Natural killer cell (primary cell): ENCODE data around the gene UBE2Z. TPM values are rescaled to one million over a fixed set of nuclear protein-coding genes. Genes with fewer than 3 reads are reported as not detected.

ENCODE experiments used
- ATAC-seq, 3 donors: fragments of 150-1000 bp in 2 of 3; fragments of 200-7000 bp in 1 of 3; cut with Tn5 transposase; 1 replicate in 1 of 3; 2 replicates in 2 of 3; pipeline ENCODE4 v1.10.0; 2021; ENCODE audit warnings: mild to moderate bottlenecking in 2 of 3, moderate library complexity in 2 of 3
- DNase-seq, 2 donors: peaks; one replicate each; pipeline versions ENCODE4 v3.0.0 to v3.0.0-alpha.2; 2013 to 2021; ENCODE audit warnings: mixed read lengths in 1 of 2
- H3K27ac ChIP-seq: one replicate; pipeline ENCODE4 v1.5.1; 2013; ENCODE audit warnings: mild to moderate bottlenecking, low read length
- H3K27me3 ChIP-seq: one replicate; pipeline ENCODE4 v1.6.1; 2013; ENCODE audit warnings: low read length; ENCODE audit not compliant: control insufficient read depth, insufficient read depth
- H3K36me3 ChIP-seq: one replicate; pipeline ENCODE4 v1.6.1; 2013; ENCODE audit warnings: low read length; ENCODE audit not compliant: control insufficient read depth, insufficient read depth
- H3K4me1 ChIP-seq: one replicate; pipeline ENCODE4 v1.6.1; 2013; ENCODE audit warnings: low read length; ENCODE audit not compliant: control insufficient read depth, insufficient read depth
- H3K4me3 ChIP-seq: one replicate; pipeline ENCODE4 v1.5.1; 2013; ENCODE audit warnings: low read length
- H3K9me3 ChIP-seq: one replicate; pipeline ENCODE4 v1.6.1; 2013; ENCODE audit warnings: low read length; ENCODE audit not compliant: control insufficient read depth, insufficient read depth
- H3K27ac Mint-ChIP-seq, 2 donors: one replicate each; pipeline ENCODE4 v1.8.0; 2022; ENCODE audit warnings: mild to moderate bottlenecking in 2 of 2, mixed read lengths in 2 of 2, moderate library complexity in 1 of 2
- H3K27me3 Mint-ChIP-seq, 2 donors: one replicate each; pipeline ENCODE4 v1.8.0; 2022; ENCODE audit warnings: low read depth in 2 of 2, mixed read lengths in 2 of 2
- H3K36me3 Mint-ChIP-seq: one replicate; pipeline ENCODE4 v1.8.0; 2022; ENCODE audit warnings: mixed read lengths
- H3K4me1 Mint-ChIP-seq, 2 donors: one replicate each; pipeline ENCODE4 v1.8.0; 2022; ENCODE audit warnings: mixed read lengths in 2 of 2
- H3K4me3 Mint-ChIP-seq: one replicate; pipeline ENCODE4 v1.8.0; 2022; ENCODE audit warnings: mild to moderate bottlenecking, moderate library complexity, mixed read lengths
- H3K9me3 Mint-ChIP-seq, 2 donors: one replicate each; pipeline ENCODE4 v1.8.0; 2022; ENCODE audit warnings: mixed read lengths in 2 of 2
- CTCF ChIP-seq: fragments of 200-600 bp; IDR thresholded peaks from one replicate; pipeline ENCODE4 v1.8.0; 2022; ENCODE audit warnings: antibody characterized with exemption
- WGBS: methylation state at CpG from one replicate; pipeline ENCODE4 v1.1.7; 2013; ENCODE audit warnings: missing lambda C conversion rate; ENCODE audit not compliant: insufficient coverage; 5-methylcytosine and 5-hydroxymethylcytosine counted together
- intact Hi-C: fragments of 100-400 bp; cut with micrococcal nuclease; formaldehyde crosslinking; loops from one replicate; pipeline ENCODE4 v1.14.2; 2022
- total RNA-seq, 4 donors: library from RNA; stranded (reverse); fragments of 120-200 nt in 1 of 4; gene quantifications; one replicate each; pipeline versions ENCODE4 v1.2.3 to v1.2.4, GENCODE V29; 2013 to 2022

Gene UBE2Z
- total RNA-seq, 3 donors from 2014 or later (not counting 1 experiment from before 2014, with no cell fraction given): 89.0 to 94.0 (median 89.6) TPM

GRCh38 chr17:48868916-48869500 lies 39.2 kb upstream of the UBE2Z start:
- Mint-ChIP-seq H3K27me3 (no peaks in the 10 kb centered on the region), H3K36me3 (no peaks in the 10 kb centered on the region), H3K4me1 (peaks cover 0 to 4% of the 10 kb centered on the region in 2 donors), H3K27ac (no peak overlapping the region), H3K9me3 (no peaks in the 10 kb centered on the region), H3K4me3 (no peak overlapping the region)
- Histone ChIP-seq H3K36me3 (peaks cover 16% of the 10 kb centered on the region), H3K27ac (no peak overlapping the region), H3K4me1 (no peaks in the 10 kb centered on the region), H3K9me3 (no peaks in the 10 kb centered on the region), H3K4me3 (no peak overlapping the region), H3K27me3 (no peaks in the 10 kb centered on the region)
- DNase-seq: no peak
- no peak for TF ChIP-seq CTCF
- 72% methylated on average over 3 of the region's 3 CpGs for WGBS
- ATAC-seq: no peak
- intact Hi-C loops: no loop called here

GRCh38 chr17:48869821-48870318 lies 38.3 kb upstream of the UBE2Z start:
- no peak for TF ChIP-seq CTCF
- H3K27me3 ChIP-seq: no peaks in the 10 kb centered on the region
- H3K9me3 ChIP-seq: no peaks in the 10 kb centered on the region
- no peak overlapping the region for H3K4me3 ChIP-seq
- ATAC-seq (no peak), DNase-seq (no peak)
- Mint-ChIP-seq H3K27ac (no peak overlapping the region), H3K4me1 (peaks cover 0 to 4% of the 10 kb centered on the region in 2 donors), H3K9me3 (no peaks in the 10 kb centered on the region), H3K4me3 (no peak overlapping the region), H3K27me3 (peaks cover 0 to under 1% of the 10 kb centered on the region in 2 donors), H3K36me3 (no peaks in the 10 kb centered on the region)
- no peak overlapping the region for H3K27ac ChIP-seq
- H3K4me1 ChIP-seq: no peaks in the 10 kb centered on the region
- 89% methylated on average over 6 of the region's 6 CpGs for WGBS
- intact Hi-C loops: no loop called here
- peaks cover 7% of the 10 kb centered on the region for H3K36me3 ChIP-seq

GRCh38 chr17:48871035-48871550 lies 37.1 kb upstream of the UBE2Z start:
- no peak for ATAC-seq
- intact Hi-C loops: no loop called here
- H3K4me3 Mint-ChIP-seq: no peak overlapping the region

More at GRCh38 chr17:48871035-48871550, 37.1 kb upstream of the UBE2Z start:
- Histone ChIP-seq H3K27me3 (no peaks in the 10 kb centered on the region), H3K9me3 (no peaks in the 10 kb centered on the region), H3K27ac (no peak overlapping the region), H3K4me3 (no peak overlapping the region), H3K36me3 (peaks cover 2% of the 10 kb centered on the region), H3K4me1 (no peaks in the 10 kb centered on the region)
- Mint-ChIP-seq H3K27me3 (peaks cover 0 to 6% of the 10 kb centered on the region in 2 donors), H3K36me3 (no peaks in the 10 kb centered on the region), H3K27ac (no peak overlapping the region), H3K4me1 (peaks cover 0 to 4% of the 10 kb centered on the region in 2 donors), H3K9me3 (no peaks in the 10 kb centered on the region)
- WGBS: 37% methylated on average over 2 of the region's 4 CpGs
- no peak for TF ChIP-seq CTCF
- DNase-seq: no peak
